ENCODE data around the gene CENPQ.
"Not testable (repeated sequence)": the region's sequence is repeated elsewhere in the genome, so short reads cannot be mapped to it uniquely, and the experiment has no call there.

The CENPQ gene

GRCh38 chr6:49462927-49463611, at the start of gene CENPQ, which contains the start of gene MMUT:
Gene CENPQ, plus strand, starts transcription at chr6:49463370. Its CDS starts 6,807 bp downstream, at chr6:49470177.
Gene MMUT, minus strand, starts transcription at chr6:49463253. Its CDS starts 3,787 bp downstream, at chr6:49459466.
- DNase-seq = peak; percentile 91

GRCh38 chr6:49415358-49415757, 47.8 kb upstream of the CENPQ start:
- DNase-seq = no peak

GRCh38 chr6:49416195-49416594, 47.0 kb upstream of the CENPQ start:
- no peak for DNase-seq

GRCh38 chr6:49423817-49424216, 39.4 kb upstream of the CENPQ start:
- DNase-seq = no peak

GRCh38 chr6:49430187-49430586, 33.0 kb upstream of the CENPQ start:
- no peak for DNase-seq

GRCh38 chr6:49430866-49431265, 32.3 kb upstream of the CENPQ start:
- DNase-seq = no peak

GRCh38 chr6:49453221-49453620, 9.9 kb upstream of the CENPQ start:
- no peak for DNase-seq

GRCh38 chr6:49454787-49455709, 8.1 kb upstream of the CENPQ start:
- no peak for DNase-seq

GRCh38 chr6:49457771-49458170, 5.4 kb upstream of the CENPQ start:
- no peak for DNase-seq

GRCh38 chr6:49462071-49462470, 1.1 kb upstream of the CENPQ start:
- DNase-seq = no peak

- no peak for DNase-seq
These were observed 607 bp upstream of the CENPQ start for GRCh38 chr6:49462599-49462926.

GRCh38 chr6:49463612-49463967, 420 bp downstream of the CENPQ start:
- no peak for DNase-seq

- no peak for DNase-seq
These were observed 1.5 kb downstream of the CENPQ start for GRCh38 chr6:49464691-49465090.

- DNase-seq = no peak
These were observed 4.9 kb downstream of the CENPQ start for GRCh38 chr6:49468042-49468441.

GRCh38 chr6:49476564-49476963, 13.4 kb downstream of the CENPQ start:
- DNase-seq = not testable (repeated sequence)

- no peak for DNase-seq
These were observed 16.3 kb downstream of the CENPQ start for GRCh38 chr6:49479308-49479970.

- DNase-seq = not testable (repeated sequence)
These were observed 18.7 kb downstream of the CENPQ start for GRCh38 chr6:49481846-49482245.

- not testable (repeated sequence) for DNase-seq
These were observed 20.2 kb downstream of the CENPQ start for GRCh38 chr6:49483380-49483779.

GRCh38 chr6:49490633-49491032, 27.5 kb downstream of the CENPQ start:
- DNase-seq = no peak

GRCh38 chr6:49497304-49497703, 34.1 kb downstream of the CENPQ start:
- no peak for DNase-seq

- DNase-seq = no peak
These were observed 36.0 kb downstream of the CENPQ start for GRCh38 chr6:49499126-49499525.

GRCh38 chr6:49499623-49500022, 36.5 kb downstream of the CENPQ start, which contains the start of gene GLYATL3:
Gene GLYATL3, plus strand, starts transcription at chr6:49499923. Its CDS starts 12,068 bp downstream, at chr6:49511991.
- no peak for DNase-seq

- no peak for DNase-seq
These were observed 41.5 kb downstream of the CENPQ start for GRCh38 chr6:49504666-49505065.

All from activated naive CD4-positive, alpha-beta T cell treated with Interleukin-2 at 50 U/mL for 16 hours (primary cell).